T-helper 9 cell (primary cell): ENCODE results near the gene ATP6V1G2.
A peak's percentile ranks its signal among the peaks of the same experiment; 100 is the strongest.
"Not testable (repeated sequence)": the region's sequence is repeated elsewhere in the genome, so short reads cannot be mapped to it uniquely, and the experiment has no call there.

Experiments
- DNase-seq: peaks from one replicate; pipeline ENCODE4 v3.0.0-alpha.2; 2020
- total RNA-seq, 2 donors: gene quantifications; one replicate each; lab custom pipeline; 2026; lab: John Stamatoyannopoulos, UW

ATP6V1G2 gene
- 1.3 to 1.4 reads per million in 2 donors for total RNA-seq

- peak; percentile 74 for DNase-seq
Observed at GRCh38 chr6:31546339-31546957, at the start of gene ATP6V1G2. Gene ATP6V1G2, minus strand, starts transcription at chr6:31546608. Its CDS starts 49 bp downstream, at chr6:31546559.

GRCh38 chr6:31592396-31592771 is 46.0 kb upstream of the ATP6V1G2 start:
- DNase-seq, result no peak

GRCh38 chr6:31590691-31591090 is 44.3 kb upstream of the ATP6V1G2 start:
- not testable (repeated sequence) for DNase-seq

- DNase-seq, result no peak
Observed at GRCh38 chr6:31588871-31589650, 42.7 kb upstream of the ATP6V1G2 start.

GRCh38 chr6:31587791-31588777 is 41.7 kb upstream of the ATP6V1G2 start:
- DNase-seq, result no peak

GRCh38 chr6:31586599-31587281 is 40.3 kb upstream of the ATP6V1G2 start:
- DNase-seq, result no peak

GRCh38 chr6:31586008-31586407 is 39.6 kb upstream of the ATP6V1G2 start, which contains the start of gene LST1:
Gene LST1, plus strand, starts transcription at chr6:31586277. Its CDS starts 1,023 bp downstream, at chr6:31587300.
- no peak for DNase-seq

GRCh38 chr6:31585491-31585890 is 39.1 kb upstream of the ATP6V1G2 start:
- DNase-seq, result no peak

GRCh38 chr6:31582230-31582643 is 35.8 kb upstream of the ATP6V1G2 start, which contains the start of gene LTB:
Gene LTB, minus strand, starts transcription at chr6:31582424. Its CDS starts 7 bp downstream, at chr6:31582417.
- DNase-seq, result peak; percentile 62

- no peak for DNase-seq
Observed at GRCh38 chr6:31581434-31582229, 35.2 kb upstream of the ATP6V1G2 start.

GRCh38 chr6:31580807-31581433 is 34.5 kb upstream of the ATP6V1G2 start:
- DNase-seq, result peak; percentile 89

GRCh38 chr6:31580438-31580740 is 34.0 kb upstream of the ATP6V1G2 start:
- no peak for DNase-seq

- DNase-seq, result no peak
Observed at GRCh38 chr6:31579546-31580437, 33.4 kb upstream of the ATP6V1G2 start.

- no peak for DNase-seq
Observed at GRCh38 chr6:31579119-31579505, 32.7 kb upstream of the ATP6V1G2 start.

GRCh38 chr6:31578184-31579118 is 32.0 kb upstream of the ATP6V1G2 start:
- no peak for DNase-seq

- DNase-seq, result no peak
Observed at GRCh38 chr6:31577579-31577966, 31.2 kb upstream of the ATP6V1G2 start.

GRCh38 chr6:31576897-31577578 is 30.6 kb upstream of the ATP6V1G2 start:
- DNase-seq, result no peak
